GM18873 (cell line): ENCODE data around the gene GNA12.

Experiments used
- ATAC-seq: cut with Tn5 transposase; IDR thresholded peaks from one replicate; pipeline ENCODE4 v1.9.1; 2021; ENCODE audit warnings: mild to moderate bottlenecking, moderate library complexity, moderate number of reproducible peaks; ENCODE audit not compliant: unreplicated experiment, low FRiP score

GNA12 gene

DNA sequence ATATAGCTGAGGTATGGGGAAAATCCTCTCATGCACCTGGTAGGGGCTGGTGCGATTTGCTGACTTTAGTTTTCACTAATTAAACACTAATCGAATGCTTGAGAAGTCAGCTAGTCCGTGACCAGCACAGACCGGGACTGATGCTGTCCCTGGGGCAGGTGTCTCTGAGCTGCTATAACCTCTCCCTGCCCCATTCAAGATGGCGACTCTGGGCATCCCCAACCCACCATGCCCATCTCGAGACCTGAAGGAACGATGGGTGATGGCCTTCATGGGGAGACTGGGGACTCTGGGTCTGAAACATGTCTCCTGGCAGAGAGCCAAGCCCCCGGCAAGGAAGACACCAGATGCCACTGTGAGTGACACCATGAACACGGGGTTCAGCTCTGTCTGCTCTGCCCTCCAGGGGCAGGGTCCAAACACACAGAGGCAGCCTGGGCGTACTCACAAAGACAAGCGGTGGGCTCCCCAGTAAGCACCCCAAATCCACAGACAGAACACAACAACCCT is 57.4 kb downstream of the GNA12 start:
- ATAC-seq: no peak

DNA sequence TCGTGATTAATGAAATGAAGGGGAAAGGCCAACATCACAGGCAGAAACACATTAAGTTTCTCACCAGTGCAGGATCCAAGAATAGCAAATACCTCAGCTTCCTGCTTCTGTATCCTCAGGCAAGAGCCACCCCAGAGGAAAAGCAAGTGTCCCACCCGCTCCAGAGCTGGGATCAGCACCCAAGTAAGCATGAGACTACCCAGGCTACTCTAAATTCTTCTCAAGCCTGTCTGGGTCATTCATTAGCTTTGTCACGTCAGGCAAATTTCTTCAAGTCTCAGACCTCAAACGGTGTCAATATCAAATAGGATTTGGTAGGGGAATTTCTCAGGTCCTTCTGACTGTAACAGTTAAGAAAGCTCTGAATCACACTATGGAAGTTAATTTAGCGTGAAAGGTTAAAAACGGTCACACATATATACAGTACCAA is 59.0 kb downstream of the GNA12 start:
- ATAC-seq: no peak

DNA sequence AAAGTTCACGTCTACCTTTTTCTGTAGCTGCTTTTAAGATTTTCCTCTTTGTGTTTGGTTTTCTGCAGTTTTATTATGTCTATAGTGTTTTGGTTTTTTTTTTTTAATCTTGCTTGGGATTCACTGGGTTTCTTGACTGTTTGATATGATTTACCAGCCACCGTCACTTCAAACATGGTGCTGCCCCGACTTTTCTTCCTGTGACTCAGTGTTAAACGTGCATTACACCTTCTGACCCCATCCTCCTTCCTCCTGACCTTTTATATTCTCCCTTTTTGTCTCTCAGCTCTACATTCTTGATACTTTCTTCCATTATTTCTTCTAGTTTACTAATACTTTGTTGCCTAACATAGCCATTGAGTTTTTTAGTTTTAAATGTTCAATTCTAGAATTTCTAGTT is 61.5 kb downstream of the GNA12 start:
- no peak for ATAC-seq

DNA sequence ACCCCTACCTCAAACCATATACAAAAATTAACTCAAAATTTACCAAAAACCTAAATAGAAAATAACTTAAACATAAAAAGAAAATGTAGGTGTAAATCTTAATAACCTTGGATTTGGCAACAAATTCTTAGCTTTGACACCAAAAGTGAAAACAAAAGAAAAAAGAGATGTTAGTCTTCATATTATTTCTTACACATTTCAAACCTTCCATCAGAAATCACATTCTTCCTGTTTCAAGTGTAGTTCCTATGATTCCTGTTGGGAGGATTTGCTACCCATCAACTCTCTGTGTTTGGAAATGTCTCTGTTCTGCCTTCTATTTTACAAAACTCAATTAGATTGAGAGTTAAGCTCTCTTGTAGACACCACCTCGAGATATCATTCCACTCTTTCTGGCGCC is 62.0 kb downstream of the GNA12 start:
- ATAC-seq: no peak

DNA sequence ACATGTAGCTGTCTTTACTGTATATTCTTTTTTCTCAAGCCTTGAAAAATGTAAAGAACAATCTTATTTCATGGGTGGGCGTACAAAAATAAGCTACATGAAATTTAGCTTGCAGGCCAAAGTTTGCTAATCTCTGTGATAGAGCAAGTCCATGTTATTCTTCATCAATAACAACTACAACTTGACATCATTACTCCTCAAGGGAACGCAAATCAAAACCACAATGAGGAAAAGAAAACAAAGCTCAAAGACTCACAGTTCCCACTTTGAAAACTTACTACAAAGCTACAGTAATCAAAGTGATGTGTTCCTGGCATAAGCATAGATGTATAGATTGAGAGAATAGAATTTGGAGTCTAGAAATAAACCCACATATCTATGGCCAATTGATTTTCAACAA is 62.5 kb downstream of the GNA12 start:
- ATAC-seq: no peak

DNA sequence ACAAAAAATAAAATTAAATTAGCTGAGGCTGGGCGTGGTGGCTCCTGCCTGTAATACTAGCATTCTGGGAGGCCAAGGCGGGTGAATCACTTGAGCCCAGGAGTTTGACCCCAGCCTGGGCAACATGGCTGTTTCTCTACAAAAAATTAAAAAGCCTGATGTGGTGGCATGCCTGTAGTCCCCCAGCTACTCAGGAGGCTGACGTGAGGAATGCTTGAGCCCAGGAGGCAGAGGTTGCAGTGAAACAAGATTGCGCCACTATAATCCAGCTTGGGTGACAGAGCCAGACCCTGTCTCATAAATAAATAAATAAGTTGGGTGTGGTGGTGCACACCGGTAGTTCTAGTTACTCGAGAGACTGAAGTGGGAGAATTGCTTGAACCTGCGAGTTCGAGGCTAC is 65.1 kb downstream of the GNA12 start:
- ATAC-seq: no peak

DNA sequence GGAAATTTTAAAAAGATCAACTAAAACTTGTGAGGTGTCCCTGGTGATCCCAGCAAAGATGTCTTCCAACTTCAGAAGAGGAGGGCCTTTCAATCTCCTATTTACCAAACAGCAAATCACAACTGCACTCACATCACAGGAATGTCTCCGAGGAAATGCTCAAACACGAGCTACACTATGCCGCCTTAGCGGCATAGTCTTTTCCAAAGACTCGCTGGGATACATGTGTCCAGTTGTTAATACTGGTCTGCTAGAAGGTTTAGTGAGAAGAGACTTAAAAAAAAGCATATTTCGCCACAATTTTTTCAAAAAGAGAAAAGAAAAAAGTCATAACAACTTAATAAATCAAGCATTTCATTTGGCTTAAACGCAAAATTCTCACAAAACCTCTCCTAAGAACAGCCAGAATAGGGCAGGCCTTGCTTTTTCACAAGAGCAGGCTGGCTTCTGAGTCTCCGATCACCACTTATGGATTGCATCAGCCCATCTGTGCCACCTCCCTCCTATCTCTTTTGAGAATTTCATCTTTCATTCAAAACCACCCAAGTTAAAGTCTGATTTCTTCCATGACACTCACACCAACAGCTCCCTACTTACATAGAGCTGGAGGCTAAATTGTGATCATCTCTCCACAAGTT is 66.1 kb downstream of the GNA12 start:
- ATAC-seq: no peak

DNA sequence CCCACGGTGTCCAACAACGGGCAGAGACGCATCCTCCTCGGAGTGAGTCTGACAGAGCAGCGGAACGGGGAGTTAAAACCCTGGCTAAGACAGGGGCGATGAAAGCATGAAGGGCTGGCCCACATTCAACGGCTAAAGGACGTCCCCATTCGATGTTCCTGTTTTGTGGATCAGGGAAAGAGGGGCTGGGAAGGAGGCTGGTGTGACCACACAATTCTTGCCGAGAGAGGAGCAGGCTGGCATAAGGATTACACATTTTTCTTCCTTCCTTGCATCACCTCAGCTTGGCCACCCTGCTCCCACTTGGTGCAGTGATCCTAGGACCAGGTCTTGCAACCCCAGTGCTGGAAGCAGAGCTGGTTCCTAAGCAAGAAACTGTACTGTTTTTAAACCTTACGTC is 67.7 kb downstream of the GNA12 start:
- no peak for ATAC-seq

DNA sequence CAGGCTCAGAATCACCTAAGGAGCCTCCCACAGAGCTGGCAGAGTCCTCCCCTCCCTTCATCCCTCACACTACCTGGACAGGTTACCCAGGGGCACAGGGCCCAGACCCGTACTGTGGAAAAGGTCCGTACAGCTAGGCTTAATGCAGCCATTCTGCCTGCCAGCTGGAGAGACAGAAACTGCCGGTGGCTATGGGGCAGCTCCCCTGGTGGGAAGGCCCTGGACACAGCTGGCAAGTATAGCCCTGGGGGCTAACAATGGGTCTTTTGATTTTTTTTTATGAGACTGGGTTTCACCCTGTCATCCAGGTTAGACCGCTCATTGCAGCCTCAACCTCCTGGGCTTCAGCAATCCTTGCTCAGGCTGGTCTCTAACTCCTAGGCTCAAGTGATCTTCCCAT is 68.3 kb downstream of the GNA12 start:
- ATAC-seq: no peak

DNA sequence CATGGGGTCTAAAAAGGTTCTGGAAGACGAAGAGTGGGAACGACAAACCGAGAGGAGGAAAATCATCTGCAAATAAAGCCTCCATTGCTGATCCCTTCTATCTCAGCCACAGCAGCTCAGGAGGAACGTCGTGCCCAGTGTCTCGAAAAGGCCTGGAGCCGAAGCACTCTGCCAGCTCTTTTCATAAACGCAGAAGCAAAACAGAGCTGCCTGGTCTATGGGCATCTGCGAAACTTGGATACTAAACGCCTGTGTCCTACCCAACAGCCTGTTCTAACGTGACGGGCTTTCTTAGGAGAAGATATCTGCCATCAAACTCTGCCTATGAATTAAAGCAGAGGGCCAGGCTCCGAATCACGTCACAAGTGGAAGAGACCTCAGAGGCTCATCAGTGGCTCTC is 68.7 kb downstream of the GNA12 start:
- ATAC-seq: no peak

DNA sequence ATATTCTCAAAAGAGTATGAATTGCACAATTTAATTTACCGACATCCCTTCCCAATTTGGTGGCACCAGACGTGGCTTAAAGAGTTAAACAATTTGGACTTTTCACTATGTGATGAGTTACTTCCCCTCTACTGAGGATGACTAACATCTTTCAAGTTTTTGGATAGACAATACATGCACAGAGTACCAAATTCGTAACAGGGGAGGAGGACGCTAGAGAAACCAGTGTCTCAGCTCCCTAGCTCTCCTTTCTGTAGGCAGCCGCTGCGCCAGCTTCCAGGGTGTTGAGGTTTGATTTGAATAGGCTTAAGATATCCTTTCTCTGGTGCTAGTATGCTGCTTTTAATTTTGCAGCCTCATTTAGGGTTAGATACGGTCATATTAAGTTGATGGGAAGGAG is 69.2 kb downstream of the GNA12 start:
- ATAC-seq: no peak

DNA sequence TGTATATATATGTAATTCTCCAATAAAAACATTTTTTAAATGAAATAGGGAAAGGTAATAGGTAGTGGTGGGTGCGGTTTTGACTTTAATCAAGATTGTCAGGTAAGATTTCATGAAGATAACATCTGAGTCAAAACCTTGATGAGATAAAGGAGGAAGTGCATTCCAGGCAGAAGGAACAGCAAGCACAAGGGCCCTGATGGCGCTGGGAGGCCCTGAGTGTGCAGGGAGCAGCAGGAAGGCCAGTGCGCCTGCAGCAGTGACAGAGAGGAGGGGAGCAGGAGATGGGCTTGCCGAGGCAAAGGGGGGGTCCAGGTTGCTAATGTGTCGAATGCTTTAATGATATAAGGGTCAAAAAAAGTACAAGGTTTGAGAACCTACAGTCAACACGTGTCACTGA is 69.8 kb downstream of the GNA12 start:
- ATAC-seq: no peak

DNA sequence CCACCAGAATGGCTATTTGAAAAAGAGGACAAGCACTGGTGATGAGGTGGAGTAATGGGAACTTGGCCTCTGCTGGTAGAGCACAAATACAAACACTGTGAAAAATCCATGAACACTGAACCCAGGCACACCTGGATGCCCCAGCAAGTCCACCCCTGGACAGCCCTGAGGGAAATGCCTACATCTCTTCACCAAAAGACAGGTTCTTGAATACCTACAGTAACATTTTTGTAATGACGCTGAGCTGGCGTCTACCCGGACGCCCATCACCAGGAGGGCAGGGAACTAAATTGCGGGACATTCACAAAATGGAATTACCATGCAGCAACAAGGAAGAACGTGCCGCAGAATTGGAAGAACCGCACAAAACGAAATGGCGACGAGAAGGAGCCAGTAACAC is 70.5 kb downstream of the GNA12 start:
- no peak for ATAC-seq

DNA sequence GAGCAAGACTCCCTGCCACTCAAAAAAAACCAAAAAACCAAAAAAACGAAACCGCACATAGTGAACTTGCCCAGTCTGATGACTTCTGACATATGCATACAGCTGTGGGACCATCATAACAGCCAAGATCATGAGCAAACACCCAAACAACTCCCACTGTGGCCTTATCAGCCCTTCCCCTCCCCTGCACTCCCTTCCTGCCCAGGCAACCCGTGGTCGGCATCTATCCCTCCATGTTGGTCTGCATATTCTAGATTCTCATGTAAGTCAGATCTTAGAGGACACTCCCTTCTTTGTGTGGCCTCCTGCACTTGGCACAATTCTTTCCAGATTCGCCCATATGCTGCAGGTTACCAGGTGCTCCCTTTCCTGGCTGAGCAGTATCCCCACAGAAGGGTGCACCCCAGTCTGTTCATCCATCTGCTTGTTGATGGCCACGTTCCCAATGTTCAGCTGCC is 72.8 kb downstream of the GNA12 start:
- no peak for ATAC-seq

DNA sequence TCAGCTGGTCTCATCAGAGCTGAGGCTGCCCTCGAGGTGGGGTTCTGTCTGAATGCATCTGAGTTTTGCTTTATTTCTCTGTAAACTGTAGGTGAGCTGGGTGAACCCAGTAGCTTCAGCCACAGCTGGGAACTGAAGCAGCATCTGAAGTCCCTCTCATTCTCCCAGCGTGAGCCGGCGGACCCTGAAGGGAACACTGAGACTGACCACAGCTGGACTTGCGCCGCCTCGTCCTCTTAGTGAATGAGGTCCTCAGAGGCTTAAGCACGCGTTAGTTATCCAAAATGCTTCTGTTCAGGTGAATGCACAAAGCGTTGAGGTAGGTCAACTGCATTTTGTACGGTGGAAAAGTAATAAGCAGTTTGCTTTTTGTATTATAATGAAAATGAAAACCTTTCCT is 79.5 kb downstream of the GNA12 start:
- no peak for ATAC-seq

DNA sequence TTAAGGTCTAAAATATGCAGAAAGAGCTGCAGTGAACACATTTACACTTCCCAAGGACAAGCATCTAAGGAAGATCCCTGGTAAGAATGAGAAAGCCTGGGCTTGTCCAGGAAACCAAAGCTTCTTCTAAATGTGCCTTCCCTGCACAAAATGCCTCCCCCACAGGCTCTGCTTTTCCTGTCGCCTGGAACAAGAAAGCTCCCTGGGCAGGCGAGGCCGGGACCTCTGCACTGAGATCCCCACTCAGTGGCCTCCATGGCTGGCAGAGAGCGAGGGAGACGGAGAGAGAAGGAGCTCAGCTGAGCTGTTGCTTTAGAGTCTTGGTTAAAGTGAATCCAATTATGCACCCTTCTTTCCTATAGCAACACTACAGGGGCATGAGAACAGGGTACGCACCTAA is 80.5 kb downstream of the GNA12 start:
- no peak for ATAC-seq

DNA sequence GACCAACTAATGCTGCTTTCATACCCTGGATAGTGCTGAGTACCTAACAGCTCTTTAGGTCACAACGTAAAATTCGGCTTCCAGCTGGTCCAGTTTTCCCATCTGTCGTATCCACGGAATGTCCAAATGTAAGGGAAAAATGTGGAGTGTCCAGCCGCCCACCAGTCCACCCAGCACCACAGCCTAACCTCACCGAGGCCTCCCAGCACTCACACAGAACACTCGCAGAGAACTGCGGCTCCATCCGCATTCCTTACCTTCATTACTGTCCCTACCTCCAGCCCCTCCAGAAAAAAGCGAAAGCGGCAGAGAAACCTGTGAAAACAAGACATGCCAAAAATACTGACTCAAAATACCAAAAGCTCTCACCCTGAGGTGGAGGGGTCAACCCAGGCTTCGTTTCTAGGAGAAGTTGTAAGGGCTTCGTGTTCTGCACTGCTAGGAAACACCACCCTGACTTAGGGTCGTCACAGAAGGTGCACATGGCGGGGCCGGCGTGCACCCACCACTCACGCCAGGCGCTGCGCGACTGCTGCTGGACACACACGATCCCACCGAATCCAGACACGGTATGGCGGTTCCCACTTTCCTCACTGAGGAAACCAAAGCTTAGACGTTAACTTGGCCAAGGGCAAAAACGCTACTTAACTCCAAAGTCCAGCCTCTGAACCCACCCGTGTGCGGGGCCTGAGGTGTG is 82.2 kb downstream of the GNA12 start:
- no peak for ATAC-seq

DNA sequence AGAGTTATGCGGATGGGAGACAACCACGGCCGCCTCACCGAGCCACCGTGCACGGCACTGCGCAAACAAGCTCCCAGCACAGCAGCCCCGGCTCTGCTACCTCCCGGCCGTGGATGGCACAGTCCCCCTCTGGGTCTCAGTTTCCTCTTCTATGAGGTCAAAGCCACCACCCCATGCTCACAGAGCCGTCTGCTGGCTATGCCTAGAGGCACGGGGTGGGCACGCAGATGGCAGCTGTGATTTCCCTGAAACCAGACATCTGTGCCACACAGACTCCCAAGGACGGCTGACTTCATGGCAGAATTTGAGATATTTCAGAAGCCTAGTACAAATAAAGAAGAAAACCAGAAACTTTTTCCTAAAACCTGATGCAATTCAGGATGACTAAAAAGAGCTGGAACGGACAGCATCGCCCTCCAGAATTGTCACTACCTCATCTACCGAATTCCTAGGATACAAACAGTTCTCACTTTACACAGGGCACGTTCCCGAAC is 82.9 kb downstream of the GNA12 start:
- ATAC-seq: no peak

DNA sequence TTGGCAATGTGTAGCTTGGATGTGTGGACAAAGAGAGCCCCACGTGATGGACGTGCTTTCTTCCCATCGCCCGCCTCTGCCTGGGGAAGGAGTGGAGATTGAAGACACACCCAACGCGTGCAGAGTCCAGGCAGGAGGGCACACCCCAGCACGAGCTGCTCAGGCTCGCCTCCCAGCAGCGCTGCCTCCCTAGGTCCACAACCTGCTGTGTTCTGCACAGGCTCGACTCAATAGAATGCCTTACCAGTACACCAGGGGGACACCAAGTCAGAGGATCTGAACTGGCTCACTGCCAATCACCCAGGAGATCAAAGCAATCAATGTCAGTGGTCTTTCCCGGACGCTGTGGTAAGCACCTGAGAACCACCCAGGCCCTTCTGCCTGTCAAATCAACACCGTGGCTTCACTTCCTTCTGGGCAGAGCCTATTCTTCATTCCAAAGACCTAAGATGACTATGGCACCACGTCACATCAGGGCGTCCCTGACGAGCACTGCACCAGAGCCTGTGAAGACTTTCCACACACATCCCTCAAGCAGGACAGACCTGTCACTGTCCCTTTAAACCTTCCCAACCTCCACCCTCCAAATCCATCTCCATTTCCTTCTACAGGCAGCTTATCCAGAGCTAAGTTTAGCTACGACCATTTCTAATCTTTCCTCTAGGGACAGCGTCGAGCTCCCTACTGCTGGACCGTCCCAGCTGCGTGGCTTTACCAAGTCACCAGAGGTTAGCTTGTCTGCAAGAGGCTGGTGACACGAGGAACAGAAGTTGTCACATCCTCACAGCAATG is 83.8 kb downstream of the GNA12 start:
- no peak for ATAC-seq

DNA sequence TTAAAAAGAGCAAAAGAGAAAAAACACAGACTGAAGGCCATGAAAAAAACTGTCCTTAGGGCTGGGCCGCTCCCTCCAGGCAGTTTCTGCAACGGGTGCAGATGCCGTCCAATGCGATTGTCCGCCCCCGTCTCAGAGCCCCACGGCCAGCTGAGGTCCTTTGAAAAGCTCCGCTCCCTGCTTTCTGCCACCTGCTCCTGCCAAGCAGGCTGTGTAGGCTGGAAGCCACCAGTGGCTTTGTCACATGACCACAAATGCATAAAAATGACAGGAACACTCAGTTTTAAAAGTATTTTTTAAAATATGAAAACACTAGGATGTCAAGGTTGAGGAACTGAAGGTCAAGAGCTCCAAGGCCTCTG is 84.4 kb downstream of the GNA12 start:
- ATAC-seq: no peak
